HG03280 (cell line): ENCODE results near the gene CIDEB.

ENCODE experiments used
- ATAC-seq: cut with Tn5 transposase; IDR thresholded peaks from one replicate; pipeline ENCODE4 v1.9.1; 2021; ENCODE audit warnings: mild to moderate bottlenecking, moderate library complexity; ENCODE audit not compliant: unreplicated experiment

CIDEB gene

DNA sequence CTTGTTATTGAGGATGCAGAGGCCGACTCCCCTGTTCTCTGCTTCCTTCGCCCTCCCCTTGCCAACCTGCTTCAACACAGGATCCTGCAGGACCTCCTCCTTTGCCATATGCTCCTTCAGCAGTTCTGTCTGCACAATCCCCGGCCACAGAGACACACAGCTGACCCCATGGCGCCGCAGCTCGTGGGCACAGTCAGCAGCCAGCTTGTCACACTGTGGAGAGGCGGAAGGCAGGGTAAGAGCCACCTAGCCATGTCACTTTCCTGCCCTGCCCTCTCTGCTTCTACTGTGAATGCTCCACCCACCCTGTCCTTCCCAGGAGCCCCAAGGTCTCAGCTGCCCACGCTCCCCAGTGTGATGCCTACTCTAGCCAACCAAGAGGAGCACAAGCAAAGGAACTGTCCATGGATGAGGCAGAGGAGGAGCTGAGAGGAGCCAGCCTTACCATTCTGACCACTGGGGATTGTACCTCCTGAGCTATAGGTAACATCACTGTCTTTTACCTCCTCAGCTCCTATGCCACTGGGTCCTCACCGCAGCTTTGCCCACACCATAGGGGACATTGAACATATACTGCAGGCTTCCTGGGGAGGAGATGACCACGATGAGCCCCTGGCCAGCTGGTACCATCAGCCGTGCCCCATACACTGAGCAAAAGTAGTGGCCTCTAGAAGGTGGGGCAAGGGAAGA is 15.5 kb downstream of the CIDEB start:
- ATAC-seq = no peak

DNA sequence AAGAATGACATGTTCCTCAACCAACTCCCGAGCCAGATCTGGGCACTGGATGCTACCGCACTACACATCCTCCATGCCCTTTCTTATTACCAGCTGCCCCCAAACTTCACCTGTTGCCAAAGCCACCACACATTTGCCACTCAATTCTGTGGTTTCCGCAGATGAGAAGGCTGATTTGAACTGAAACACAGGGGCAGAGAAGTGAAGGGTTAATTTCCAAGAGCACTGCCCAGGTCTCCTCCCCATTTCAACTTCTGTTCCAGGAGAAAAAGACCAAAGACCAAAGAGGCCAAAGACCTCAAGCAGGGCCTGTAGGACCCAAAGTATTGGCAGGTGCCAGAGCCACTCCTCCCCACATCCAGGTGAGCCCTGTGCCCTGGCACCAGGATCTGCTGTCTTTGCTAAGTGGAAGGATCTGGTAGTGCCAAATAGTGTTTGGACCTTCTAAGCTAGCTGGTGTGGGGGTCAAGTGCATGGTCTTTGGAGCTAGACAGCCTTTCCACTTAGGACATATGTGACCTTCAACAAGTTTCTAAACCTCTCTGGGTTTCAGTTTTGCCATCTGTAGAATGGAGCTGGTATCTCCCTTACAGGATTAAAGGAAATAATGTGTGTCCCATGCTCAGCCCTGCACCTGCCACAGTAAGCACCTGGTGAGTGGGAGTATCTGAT is 16.2 kb downstream of the CIDEB start:
- ATAC-seq = no peak

DNA sequence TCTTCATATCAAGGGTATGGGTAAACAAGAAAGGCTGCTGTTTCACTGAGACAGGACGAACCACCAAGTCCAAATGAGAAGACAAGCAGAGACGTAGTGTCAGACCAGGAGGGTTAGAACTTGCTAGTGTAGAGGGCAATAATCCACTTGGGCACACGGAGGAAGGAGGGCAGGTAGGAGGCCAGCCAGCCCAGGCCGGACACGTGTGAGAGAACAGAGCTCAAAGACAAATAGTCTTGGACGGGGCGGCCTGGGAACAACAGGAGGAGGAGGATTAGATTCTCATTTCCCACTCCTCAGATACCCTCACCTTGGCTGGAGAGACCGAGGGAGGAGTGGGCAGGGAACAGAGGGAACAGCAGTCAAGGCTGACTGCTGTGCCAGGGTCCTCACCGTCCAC is 17.0 kb downstream of the CIDEB start:
- no peak for ATAC-seq

DNA sequence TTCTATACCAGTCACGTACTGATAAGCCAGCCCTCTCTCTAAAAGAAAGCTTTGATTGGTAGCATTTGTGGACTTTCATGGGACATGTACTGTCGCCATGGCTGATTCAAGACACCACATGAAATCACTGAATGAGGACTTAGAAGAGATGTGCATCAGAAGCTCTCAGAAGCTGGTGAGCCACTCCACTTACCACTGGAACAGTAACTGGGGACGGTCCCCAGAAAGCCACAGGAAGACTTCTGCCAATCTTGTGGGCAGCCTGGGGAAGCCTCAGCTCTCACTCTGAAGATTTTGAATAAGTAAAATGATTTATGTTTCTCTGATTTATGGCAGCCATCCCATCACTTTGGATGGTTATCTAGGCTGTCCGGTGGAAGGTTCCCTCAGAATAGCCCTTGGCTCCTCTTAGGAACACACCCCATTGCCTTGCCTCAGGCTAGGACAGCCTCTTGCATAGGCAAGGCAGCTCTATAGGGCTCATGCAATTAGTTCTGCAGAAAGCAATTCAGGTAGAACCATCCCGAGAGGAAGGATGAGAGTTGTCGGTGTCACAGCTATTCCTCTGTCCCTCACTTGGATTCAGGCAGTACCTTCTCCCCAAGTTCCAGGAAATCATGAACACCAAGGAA is 18.0 kb downstream of the CIDEB start:
- ATAC-seq = no peak

DNA sequence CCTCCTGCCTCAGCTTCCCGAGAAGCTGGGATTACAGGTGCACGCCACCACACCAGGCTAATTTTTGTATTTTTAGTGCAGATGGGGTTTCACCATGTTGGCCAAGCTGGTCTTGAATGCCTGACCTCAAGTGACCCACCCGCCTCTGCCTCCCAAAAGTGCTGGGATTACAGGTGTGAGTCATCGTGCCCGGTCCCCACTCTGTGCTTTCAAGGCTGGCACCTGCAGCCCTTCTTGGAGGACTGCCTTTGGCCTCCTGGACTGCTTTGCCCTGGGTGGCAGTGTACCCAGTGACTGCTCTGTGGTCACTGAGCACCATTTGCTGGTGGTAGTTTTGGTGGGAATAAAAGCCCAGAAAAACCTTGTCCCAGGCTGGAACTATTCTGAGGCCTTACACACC is 20.8 kb downstream of the CIDEB start:
- no peak for ATAC-seq

DNA sequence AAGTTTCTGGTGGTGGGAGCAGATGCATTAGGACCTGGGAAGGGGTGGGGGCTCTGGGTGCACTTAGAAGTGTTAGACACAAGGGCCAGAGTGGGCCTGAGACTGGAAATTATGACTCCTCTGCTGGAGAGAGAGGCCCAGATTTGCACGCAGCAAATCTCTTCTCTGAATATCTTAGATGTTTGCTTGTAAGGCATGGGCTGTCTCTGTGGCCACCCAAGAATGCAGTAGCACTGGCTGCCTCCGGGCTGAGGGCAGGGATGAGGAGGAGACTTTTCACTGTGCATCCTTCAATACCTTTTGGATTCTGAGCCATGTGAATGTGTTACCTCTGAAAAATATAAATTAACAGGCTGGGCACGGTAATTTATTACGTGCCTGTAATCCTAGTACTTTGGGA is 22.4 kb downstream of the CIDEB start:
- no peak for ATAC-seq

DNA sequence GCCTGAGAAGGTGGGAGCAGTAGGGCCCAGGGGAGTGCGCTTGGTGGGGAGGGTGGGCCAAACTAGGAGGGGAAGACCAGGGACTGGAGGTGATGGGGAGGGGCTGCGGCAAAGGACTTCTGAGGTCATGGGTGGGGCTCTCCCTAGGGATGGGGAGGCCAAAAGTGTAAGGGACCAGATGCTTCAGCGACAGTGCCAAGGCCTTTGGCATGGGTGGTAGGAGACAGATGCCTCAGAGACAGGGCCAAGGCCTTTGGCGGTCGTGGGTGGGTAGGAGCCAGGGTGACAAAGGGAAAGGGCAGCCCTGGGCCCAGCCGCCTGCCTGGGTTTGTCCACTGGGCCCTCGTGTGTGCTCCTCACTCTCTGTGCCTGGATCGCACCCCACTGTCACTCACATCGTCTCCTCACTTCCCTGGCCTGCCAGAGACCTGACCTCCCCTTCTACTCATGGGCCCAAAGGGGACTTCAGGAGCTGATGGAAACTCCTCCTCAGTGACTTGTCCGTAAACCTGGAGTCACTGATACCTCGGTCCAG is 23.2 kb downstream of the CIDEB start:
- ATAC-seq = no peak

DNA sequence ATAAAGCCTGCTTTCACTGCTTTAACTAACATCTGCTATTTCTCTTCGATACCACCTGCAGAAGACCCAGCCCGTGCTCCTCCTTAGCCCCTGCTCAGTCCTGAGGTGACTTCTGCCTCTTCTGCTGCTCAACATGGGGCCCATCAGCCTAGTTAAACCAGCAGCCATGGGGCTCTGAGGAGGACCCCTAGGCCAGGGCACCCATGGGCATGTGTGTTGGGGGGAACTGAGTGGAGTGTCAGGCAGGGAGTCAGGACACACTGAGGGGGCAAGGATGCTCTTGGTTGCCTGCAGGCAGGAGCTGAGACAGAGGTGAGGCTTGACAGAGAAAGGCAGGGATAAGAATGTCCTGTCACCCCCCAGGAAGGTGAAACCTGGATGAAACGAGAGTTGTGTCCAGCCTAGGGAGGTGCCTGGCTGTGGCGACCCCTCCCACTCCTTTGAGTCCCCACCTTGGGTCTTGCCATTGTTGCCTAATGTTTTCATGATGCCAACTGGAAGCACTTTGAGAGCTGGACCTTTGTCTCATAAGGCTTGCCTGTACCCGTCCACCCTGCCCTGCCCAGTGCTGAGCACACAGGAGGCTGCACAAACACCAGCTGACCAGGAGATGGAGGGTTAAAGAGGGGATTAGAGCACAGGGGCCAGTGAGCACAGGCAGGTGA is 23.8 kb downstream of the CIDEB start:
- no peak for ATAC-seq

DNA sequence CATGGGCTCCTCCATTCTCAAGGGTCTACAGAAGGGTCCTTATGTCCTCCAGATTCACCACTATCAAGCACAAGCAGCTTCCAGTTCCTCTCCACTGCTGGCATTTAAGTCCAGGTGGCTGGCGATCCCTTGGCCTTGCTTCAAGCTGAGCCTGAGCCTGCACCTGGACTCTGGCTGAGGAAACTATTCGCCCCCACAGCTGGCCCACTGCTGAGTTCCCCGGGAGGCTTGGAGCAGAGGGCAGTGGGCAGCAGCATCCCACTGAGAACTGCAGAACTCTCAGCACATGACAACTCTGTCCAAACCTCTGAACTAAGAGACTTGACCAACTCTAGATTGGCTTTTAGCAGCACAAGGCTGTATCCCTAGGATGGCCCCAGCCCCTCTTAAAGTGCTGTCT is 25.0 kb downstream of the CIDEB start:
- no peak for ATAC-seq

DNA sequence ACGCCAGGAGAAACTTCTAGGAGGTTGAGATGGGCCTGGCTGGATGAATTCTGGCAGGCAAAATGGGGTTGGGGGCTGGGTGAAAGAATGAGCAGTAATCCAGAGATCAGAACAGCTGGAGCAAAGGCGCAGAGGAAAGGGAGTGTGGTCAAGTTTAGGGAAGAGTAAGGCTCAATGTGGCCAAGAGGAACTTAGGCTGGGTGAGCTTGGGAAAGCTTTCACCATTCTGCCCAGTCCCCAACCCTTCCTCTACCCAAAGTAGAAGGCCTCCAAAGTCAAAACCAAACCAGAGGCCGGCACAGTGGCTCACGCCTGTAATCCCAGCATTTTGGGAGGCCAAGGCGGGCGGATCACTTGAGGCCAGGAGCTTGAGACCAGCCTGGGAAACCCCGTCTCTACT is 26.1 kb downstream of the CIDEB start:
- ATAC-seq = no peak

DNA sequence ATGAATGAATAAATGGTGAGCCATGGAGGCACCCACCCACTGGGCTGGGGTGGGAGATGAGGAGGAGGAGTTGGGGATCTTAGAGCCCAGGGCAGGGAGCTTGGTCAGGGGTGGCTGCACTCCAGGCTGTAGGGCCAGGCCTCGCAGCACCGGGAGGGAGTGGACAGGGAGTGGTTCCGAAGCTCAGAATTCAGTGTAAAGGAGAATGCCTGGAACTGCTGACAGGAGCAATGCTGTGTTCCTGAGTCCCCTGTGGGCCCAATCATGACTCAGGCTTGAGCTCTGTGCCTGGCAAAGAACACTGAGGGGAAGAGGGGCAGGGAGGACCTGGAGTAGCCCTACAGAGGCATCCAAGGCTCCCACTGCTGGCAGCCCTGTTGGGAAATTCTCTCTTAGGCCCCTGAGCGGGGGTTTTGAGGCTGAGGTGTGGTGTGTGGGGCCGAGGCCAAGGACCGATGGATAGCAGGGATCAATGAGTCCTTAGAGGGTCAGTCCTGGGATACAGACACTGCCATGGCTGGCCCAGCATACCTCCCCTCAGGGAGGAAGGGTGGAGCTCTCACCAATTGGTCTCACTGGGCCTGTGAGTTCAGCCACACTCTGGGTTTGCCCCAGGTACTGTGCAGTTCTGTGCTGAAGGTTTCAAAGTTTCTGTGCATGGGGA is 26.8 kb downstream of the CIDEB start:
- ATAC-seq = no peak

DNA sequence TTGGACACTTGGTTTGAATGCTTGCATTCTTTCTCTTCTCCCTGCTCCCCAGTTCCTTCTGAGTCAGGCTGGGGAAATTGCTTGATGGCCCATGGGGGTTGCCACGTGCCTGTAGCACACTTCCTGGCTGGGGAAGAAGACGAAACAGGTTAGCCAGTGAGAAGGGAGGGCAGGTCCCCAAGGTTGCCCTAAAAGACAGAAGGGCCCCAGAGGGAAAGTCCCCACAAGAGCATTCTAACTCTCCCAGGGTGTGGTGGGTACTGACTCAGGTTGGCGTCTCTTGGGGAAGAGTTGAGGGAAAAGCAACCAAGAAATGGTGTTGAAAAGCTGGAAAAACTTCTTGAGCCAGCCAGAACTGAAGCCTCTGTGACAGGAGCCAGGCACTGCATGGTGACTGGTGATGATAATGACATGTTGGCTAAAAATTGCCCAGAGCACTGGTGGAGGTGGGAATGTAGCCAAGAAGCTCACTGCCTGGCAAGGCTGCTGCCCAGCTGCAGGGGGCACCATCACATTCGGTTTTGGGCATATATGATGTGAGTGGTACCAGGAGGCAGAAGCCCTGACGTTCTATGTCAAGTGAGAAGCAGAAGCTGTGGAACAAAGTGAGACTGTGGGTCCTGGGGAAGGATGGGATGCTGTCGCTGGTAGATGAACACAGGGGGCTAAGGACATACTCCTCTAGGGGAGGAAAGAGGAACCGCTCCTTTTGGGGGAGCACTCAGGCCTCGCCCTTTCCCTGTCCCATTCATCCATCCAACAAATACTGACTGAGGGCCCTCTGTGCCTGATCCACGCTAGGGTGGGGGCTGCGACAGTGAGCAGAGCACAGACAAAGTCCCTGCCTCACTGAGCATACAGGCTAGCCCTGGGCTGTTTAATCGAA is 28.2 kb downstream of the CIDEB start:
- ATAC-seq = no peak

DNA sequence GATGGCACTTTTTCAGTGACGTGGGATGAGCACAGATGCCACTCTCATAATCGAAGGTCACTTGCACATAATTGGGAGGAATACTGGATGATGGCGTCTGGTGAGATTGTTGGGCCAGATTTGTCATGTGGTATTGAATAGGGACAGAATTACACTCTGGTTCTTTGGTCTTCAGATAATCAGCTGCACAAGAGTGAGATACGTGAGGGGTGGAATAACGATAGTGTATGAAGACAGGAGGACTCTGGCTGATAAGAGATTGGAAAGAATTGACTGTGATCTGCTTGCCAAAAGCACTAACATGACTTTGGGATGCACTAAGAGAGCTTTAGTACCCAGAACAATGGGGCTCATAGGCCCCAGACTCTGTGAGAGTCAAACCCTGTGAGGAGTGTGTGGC is 29.4 kb downstream of the CIDEB start:
- no peak for ATAC-seq

DNA sequence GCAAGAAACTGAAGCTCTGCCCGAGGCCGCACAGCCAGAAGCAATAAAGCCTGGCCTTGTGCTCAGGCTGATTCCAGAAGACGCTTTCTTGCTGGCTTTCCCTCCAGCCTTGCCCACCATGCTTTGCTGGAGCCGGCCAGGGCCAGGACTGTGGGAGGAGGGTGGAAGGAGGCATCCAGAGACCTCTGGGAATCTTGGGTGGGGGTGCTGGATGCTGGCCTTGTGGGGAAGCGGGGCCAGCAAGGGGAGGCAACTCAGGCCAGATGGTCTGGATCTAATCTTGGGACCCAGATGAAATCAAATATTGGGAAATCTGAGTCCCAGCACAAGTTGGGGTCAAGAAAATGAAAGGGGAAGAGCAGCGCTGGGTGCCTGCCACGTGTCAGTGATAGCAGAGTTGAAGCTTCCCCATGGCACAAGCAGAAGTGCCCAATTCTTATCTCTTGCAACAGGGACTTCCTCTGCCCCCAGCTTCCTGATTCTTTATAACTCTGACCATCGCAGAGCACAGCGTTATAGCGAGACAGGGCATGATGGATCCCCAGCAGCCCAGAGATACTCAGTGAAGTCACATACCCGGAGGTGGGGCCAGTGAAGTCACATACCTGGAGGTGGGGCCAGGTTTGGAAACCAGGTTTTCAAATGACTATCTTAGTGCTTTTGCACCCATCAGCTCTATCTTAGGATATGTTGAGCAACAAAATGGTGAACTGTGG is 30.0 kb downstream of the CIDEB start:
- ATAC-seq = no peak

DNA sequence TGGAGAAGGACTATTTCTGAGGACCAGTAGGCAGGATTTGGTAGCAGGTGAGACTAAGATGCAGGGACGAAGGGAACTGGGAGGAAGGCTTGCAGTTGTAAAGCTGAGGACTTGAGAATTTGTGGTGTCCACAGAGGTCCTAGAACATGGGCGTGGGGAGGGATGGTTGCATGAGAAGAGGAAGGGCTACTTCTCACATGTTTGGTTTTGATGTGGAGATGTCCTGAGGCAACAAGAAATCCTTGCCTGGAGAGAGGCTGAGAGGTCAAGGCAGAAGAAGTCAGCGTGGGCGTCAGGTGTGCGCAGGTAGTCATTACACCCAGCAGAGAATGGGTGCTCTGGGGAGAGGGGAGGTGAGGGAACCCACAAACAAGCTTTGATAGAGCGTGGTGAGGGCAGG is 30.7 kb downstream of the CIDEB start:
- no peak for ATAC-seq

DNA sequence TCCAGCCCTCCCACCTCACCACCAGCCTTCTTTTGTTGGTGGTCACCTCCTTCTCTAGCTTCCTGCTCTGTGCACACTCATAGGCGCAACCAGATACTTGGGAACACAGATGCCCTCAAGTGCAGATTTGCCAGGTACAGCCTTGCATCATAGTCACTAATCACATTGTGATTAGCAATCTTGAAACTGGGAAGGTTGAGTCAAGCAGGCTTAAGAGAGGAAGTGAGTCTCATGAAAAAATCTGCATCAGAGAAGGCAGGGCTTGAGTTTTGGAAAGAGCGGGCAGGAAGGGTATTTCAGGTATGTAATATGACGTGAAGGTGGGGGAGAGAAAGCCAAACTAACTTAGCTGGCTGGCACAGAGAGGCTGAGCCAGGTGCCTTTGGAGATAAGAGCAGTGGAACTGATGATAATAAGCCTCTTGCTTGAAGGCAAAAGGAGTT is 33.7 kb downstream of the CIDEB start:
- no peak for ATAC-seq

DNA sequence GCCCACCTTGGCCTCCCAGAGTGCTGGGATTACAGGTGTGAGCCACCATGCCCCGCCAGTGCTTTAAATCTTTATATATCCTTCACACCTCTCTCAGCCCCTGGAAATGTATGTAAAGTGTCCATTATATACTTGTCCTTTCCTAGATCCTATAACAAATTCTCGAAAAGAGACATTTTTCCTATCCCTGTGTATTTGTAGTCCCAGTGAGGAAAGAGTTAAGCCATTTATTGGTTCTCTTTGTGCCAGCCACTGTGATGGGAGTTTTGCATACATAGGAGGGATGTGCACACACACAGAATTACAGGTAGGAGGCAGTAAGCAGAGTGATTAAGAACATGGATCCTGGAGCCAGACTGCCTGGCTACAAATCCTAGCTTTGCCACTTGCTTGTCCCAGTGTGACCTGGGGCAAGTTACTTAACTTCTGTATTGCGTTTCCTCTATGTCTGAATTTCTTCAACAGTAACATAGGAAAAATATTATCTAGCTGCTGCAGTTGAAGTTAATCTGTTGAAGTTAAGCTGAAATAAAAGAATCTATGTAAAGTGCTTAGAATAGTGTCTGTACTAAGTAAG is 34.3 kb downstream of the CIDEB start:
- no peak for ATAC-seq

DNA sequence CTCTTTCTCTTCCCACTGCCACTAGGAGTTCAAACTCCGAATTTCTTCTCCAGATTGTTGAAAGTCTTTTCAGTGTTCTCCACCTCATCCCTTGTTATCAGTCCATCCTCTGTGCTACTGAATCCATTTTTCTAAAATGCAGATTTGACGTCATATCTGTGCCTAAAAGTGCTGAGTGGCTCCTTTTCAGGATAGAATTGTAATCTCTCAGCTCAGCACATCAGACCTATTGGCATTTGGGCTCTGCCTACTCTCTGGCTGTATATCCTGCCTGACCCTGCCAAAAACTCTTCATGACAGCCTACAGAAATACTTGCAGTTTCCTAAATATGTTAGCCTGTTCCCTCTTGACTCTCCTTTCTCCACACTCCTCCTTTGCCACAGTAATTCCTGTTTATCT is 35.3 kb downstream of the CIDEB start:
- ATAC-seq = no peak

DNA sequence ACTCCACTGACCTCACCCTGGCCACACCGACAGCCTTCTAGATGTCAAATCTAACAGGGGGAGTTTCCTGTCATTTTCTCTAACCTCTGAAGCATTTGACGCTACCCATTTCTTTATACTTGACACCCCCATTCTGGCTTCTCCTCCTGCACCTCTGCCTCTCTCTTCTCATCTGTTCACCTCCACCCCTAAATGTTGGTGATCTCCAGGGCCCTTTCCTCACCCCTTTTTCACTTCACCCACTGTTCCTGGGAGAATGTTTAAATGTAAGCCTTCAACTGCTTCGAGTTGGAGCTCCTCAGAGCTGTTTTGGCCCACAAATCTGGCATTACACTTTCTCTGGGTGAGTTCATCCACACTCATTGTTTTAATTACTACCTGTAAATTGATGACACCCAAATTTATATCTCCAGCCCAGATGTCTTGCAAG is 35.9 kb downstream of the CIDEB start:
- no peak for ATAC-seq
